GM12892 (cell line): ENCODE measurements around the gene IMPDH1.

Experiments
- POLR2AphosphoS5 ChIP-seq: IDR thresholded peaks from 2 replicates; pipeline ENCODE4 v1.6.1; 2011; ENCODE audit warnings: low read depth, low read length, control low read depth
- TAF1 ChIP-seq: IDR thresholded peaks from 2 replicates; pipeline ENCODE4 v1.6.1; 2011; ENCODE audit warnings: low read depth, mild to moderate bottlenecking, control low read depth, low read length, borderline replicate concordance

DNA sequence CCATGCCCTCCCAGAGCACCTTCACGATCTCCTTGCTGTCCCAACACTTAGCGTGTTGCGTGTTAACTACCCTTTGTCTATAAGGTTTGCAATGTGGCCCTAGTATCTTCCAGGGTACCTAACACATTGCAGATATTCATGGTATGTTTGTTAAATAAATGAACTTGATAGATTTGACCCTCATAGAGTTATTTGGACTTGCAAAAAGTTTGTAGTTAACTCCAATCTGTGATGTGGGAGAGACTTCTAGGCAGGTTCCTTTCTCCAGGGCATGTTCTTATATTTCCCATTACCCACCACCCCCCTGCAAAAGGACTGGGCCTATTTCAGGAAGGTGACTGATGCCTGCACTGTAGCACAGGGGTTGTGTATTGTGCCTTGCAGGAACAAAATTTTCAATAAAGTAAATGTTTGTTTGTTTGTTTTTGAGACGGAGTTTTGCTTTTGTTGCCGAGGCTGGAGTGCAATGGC, 46.5 kb upstream of the IMPDH1 start:
- TF ChIP-seq POLR2AphosphoS5 (no peak), TAF1 (no peak)
